HL-60 (cell line): ENCODE results near the gene RSPH3.

Experiments used
- GABPA ChIP-seq: IDR thresholded peaks from 2 replicates; pipeline ENCODE4 v1.6.1; 2012; ENCODE audit warnings: low read depth
- POLR2AphosphoS5 ChIP-seq: IDR thresholded peaks from 2 replicates; pipeline ENCODE4 v1.6.1; 2012; ENCODE audit warnings: low read depth
- TF ChIP-seq, protein P1 (sequence below): IDR thresholded peaks from one replicate; pipeline ENCODE4 v1.5.1; 2011; ENCODE audit warnings: low read length, control low read depth, inconsistent platforms; ENCODE audit not compliant: insufficient read depth
- TF ChIP-seq, protein P2 (sequence below): IDR thresholded peaks from 2 replicates; pipeline ENCODE4 v1.6.1; 2012; ENCODE audit warnings: low read depth; ENCODE audit not compliant: insufficient replicate concordance

- TF ChIP-seq, protein P1, sequence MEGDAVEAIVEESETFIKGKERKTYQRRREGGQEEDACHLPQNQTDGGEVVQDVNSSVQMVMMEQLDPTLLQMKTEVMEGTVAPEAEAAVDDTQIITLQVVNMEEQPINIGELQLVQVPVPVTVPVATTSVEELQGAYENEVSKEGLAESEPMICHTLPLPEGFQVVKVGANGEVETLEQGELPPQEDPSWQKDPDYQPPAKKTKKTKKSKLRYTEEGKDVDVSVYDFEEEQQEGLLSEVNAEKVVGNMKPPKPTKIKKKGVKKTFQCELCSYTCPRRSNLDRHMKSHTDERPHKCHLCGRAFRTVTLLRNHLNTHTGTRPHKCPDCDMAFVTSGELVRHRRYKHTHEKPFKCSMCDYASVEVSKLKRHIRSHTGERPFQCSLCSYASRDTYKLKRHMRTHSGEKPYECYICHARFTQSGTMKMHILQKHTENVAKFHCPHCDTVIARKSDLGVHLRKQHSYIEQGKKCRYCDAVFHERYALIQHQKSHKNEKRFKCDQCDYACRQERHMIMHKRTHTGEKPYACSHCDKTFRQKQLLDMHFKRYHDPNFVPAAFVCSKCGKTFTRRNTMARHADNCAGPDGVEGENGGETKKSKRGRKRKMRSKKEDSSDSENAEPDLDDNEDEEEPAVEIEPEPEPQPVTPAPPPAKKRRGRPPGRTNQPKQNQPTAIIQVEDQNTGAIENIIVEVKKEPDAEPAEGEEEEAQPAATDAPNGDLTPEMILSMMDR = no peak
- TF ChIP-seq, protein P2, sequence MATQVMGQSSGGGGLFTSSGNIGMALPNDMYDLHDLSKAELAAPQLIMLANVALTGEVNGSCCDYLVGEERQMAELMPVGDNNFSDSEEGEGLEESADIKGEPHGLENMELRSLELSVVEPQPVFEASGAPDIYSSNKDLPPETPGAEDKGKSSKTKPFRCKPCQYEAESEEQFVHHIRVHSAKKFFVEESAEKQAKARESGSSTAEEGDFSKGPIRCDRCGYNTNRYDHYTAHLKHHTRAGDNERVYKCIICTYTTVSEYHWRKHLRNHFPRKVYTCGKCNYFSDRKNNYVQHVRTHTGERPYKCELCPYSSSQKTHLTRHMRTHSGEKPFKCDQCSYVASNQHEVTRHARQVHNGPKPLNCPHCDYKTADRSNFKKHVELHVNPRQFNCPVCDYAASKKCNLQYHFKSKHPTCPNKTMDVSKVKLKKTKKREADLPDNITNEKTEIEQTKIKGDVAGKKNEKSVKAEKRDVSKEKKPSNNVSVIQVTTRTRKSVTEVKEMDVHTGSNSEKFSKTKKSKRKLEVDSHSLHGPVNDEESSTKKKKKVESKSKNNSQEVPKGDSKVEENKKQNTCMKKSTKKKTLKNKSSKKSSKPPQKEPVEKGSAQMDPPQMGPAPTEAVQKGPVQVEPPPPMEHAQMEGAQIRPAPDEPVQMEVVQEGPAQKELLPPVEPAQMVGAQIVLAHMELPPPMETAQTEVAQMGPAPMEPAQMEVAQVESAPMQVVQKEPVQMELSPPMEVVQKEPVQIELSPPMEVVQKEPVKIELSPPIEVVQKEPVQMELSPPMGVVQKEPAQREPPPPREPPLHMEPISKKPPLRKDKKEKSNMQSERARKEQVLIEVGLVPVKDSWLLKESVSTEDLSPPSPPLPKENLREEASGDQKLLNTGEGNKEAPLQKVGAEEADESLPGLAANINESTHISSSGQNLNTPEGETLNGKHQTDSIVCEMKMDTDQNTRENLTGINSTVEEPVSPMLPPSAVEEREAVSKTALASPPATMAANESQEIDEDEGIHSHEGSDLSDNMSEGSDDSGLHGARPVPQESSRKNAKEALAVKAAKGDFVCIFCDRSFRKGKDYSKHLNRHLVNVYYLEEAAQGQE = no peak
- TF ChIP-seq POLR2AphosphoS5 = no peak
- no peak for TF ChIP-seq GABPA
Measured at GRCh38 chr6:159030168-159030567, 30.2 kb upstream of the RSPH3 start.
